Left colon (tissue), 2 donors: ENCODE results near the gene TMCO6. TPM values are rescaled to one million over a fixed set of nuclear protein-coding genes. Genes with fewer than 3 reads are reported as not detected.
"Not testable (repeated sequence)": the region's sequence is repeated elsewhere in the genome, so short reads cannot be mapped to it uniquely, and the experiment has no call there.

Experiments
- ATAC-seq: fragments of 200-7000 bp; cut with Tn5 transposase; one replicate; pipeline ENCODE4 v1.9.1; 2020; ENCODE audit warnings: mild to moderate bottlenecking, moderate library complexity
- DNase-seq, 2 donors: peaks; one replicate each; pipeline ENCODE4 v3.0.0-alpha.2; 2020
- intact Hi-C, 2 donors: fragments of 100-400 bp; cut with DNase I in 1 of 2; cut with micrococcal nuclease in 1 of 2; formaldehyde crosslinking; loops; one replicate each; pipeline versions ENCODE4 v1.11.2 to v1.14.0; 2022; cut with DNase I, micrococcal nuclease
- total RNA-seq, 2 donors: library from RNA; stranded (reverse); fragmentation: NEBNext Ultra II Directional; extraction: Animal tissue kit (Norgen Biotek cat#: 25700); gene quantifications; one replicate each; pipeline ENCODE4 v1.2.1, GENCODE V29; 2021
- donor health status: DM: no; HTN: no; CAD: no.
- donor health status: DM: yes; HTN: yes; CAD: no.

TMCO6 gene
- total RNA-seq, 2 donors from 2014 or later = 11.4 to 16.1 TPM

GRCh38 chr5:140660371-140660770 is 21.1 kb downstream of the TMCO6 start:
- ATAC-seq, DNase-seq, intact Hi-C loops: not testable (repeated sequence)

- DNase-seq (peak in 1 of 2 donors; percentile 38), ATAC-seq (peak; percentile 29)
- intact Hi-C loops = no loop called here
Measured at GRCh38 chr5:140664030-140664358, 24.7 kb downstream of the TMCO6 start.

GRCh38 chr5:140664359-140665119 is 25.3 kb downstream of the TMCO6 start, which contains the start of gene WDR55:
TSS of gene WDR55 (plus strand) at chr5:140664904. CDS start at chr5:140664913, 9 bp downstream.
- intact Hi-C loops = no loop called here
- DNase-seq (peak; percentile 98), ATAC-seq (peak; percentile 96)

GRCh38 chr5:140671035-140671434 is 31.8 kb downstream of the TMCO6 start:
- intact Hi-C loops, DNase-seq: not testable (repeated sequence)
- peak; percentile 2 for ATAC-seq

- DNase-seq = peak in 1 of 2 donors; percentile 18
- peak; percentile 81 for ATAC-seq
Measured at GRCh38 chr5:140671472-140672125, 32.3 kb downstream of the TMCO6 start.

DNA sequence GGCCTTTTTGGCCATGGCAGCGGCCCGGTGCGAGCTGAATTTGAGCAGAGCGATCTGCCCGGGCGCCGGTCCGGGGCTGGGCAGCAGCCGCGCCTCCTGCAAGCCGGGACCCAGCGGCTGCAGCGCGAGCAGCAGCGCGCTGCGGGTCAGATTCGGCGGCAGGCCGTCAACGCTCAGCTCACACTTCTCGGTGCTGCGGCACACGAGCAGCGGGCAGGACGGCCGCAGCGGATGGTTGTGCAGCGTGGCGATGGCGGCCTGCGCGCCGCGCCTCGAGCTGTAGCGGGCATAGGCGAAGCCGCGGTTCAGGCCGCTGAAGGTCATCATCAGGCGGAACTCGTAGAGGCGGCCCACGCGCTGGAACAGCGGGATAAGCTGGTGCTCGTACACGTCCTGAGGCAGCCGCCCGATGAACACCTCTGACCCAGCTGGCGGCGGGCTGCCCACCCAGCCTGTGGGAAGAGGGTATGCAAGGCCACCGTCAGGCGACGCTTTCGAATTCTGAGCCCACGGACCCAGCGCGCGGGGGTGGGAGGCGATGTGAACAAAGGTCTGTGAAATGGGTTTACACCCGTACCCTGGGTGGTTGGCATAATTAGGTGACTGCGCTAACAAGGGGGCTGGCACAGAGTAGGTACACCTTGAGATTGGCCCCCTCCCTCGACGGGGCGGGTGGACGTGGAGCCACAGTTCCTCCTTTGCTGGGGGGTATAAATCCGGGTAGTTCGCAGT is 33.4 kb downstream of the TMCO6 start:
- peak; percentile 41 to 60 for DNase-seq
- intact Hi-C loops = no loop called here
- ATAC-seq = peak; percentile 38

More at GRCh38 chr5:140671472-140672125, 32.3 kb downstream of the TMCO6 start:
- intact Hi-C loops = no loop called here

- intact Hi-C loops = no loop called here
- no peak for DNase-seq
- ATAC-seq = no peak
Measured at GRCh38 chr5:140673187-140673976, 34.1 kb downstream of the TMCO6 start, which contains the start of gene DND1. TSS of gene DND1 (minus strand) at chr5:140673576. CDS start at chr5:140673542, 34 bp downstream.

DNA sequence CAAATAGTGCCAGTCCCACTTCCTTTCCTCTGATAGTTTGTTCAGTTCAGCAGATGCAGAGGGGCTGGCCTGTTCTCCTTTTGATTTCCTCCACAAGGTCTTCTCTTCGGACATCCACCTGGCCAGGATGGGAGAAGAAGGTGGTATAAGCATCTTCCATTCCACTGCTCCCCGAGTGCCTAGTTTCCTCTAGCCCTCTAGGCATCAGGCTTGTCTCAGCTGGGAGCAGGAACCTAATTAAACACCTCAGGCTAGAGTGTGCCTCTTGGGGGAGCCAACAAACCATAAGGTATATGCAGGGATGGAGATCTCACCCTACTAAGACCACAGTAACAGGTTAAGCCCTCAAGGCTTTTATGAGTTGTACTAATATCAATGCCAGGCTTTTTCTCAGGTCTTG is 35.0 kb downstream of the TMCO6 start:
- ATAC-seq (no peak), DNase-seq (no peak)
- intact Hi-C loops = no loop called here

DNA sequence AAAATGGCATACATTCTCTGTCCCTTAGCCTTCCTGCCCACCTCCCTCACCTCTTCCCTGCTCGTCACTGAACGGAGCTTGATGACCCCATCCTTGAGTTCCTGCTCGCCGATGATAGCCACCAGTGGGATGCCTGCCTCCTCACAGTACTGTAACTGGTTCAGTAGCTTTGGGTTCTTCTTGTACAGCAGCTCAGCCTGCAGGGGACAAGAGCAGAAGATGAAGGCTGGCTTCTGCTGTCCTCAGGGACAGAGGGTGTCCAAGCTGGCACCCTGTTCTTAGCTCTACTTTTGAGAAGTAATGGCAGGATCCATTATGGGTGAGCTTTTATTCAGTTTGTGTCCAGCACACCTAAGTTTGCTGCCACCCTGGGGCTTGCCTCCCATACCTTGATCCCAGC is 35.4 kb downstream of the TMCO6 start:
- ATAC-seq (no peak), DNase-seq (no peak)
- intact Hi-C loops = no loop called here

GRCh38 chr5:140677947-140678346 is 38.7 kb downstream of the TMCO6 start:
- intact Hi-C loops = no loop called here
- ATAC-seq (no peak), DNase-seq (no peak)

- DNase-seq (no peak), ATAC-seq (no peak)
- intact Hi-C loops = no loop called here
Measured at GRCh38 chr5:140678993-140679392, 39.7 kb downstream of the TMCO6 start.

GRCh38 chr5:140690376-140690932 is 51.2 kb downstream of the TMCO6 start:
- intact Hi-C loops = no loop called here
- ATAC-seq (peak; percentile 13), DNase-seq (no peak)

DNA sequence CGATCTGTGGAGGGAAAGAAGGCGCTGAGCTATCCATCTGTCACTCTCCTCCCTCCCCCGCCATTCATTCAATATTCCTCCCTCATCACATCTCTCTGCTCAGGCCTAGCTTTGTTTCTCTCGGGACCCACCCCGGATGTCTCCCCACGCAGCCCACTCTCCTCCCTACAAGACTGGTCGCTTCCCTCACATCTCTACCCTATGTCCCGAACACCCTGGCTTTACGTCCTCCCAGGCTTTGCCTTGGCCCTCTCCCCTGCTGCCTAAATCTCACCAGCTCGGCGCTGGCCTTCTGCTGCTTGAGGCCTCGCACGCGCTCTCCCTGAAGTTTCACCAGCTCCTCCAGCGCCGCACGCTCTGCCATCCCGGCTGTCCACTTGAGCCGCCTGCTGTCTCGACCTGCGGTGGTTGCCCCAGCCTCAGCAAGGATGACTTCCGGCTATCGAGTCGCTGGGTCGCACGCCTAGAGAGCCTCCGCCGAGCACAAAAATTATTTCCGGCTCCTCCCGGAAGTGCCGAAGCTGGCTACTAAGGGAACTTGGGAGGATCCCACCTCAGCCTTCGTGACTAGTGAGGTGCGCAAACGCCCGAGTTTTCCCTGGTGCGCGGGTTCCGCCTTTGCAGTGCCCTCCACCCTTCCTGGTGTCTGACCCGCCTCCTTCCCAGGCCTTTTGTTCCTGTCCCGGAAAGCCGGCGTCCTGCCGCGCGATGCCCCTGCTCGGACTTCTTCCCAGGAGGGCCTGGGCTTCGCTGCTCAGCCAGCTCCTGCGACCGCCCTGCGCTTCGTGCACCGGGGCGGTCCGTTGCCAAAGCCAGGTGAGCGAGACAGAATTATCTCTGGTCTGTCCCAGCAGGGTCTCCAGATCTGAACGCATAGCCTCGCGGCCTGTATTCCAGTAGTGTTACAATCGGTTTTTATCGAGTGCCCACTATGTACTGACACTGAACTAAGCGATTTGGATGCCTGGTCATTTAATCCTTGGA is 52.0 kb downstream of the TMCO6 start, which contains the start of the genes HARS1 and HARS2:
Gene HARS1 (minus strand): TSS at position 430 of the 984 bp plus-strand sequence. CDS start 66 bp downstream, at position 364.
Gene HARS2 (plus strand): TSS at position 515 of the 984 bp plus-strand sequence. CDS start 194 bp downstream, at position 709.
- intact Hi-C loops = no loop called here
- DNase-seq (peak; percentile 91 to 95), ATAC-seq (peak; percentile 93)

GRCh38 chr5:140694276-140694675 is 55.0 kb downstream of the TMCO6 start:
- intact Hi-C loops = no loop called here
- no peak for DNase-seq
- no peak for ATAC-seq
